CD4-positive, alpha-beta T cell (primary cell): Measurements from ENCODE around the gene ZNF423. TPM values are rescaled to one million over a fixed set of nuclear protein-coding genes. Genes with fewer than 3 reads are reported as not detected.

Experiments
- ATAC-seq: fragments of 200-7000 bp; cut with Tn5 transposase; one replicate; pipeline ENCODE4 v1.10.0; 2022; ENCODE audit warnings: mild to moderate bottlenecking; ENCODE audit not compliant: poor library complexity
- CTCF ChIA-PET: fragments of 350-600 bp; sonication (Branson Sonifier 250); formaldehyde crosslinking; loops from one replicate; lab custom pipeline; 2021; ENCODE audit warnings: antibody characterized with exemption, inconsistent platforms; lab: Charles Lee
- POLR2A ChIA-PET: fragments of 350-600 bp; sonication (Branson Sonifier 250); formaldehyde crosslinking; loops from one replicate; lab custom pipeline; 2021; ENCODE audit warnings: antibody characterized with exemption, inconsistent platforms; lab: Charles Lee
- DNase-seq, 14 experiments: peaks; one replicate each; pipeline ENCODE4 v3.0.0-alpha.2; 2013 to 2020; ENCODE audit warnings: mixed read lengths in 2 of 14
- H3K27ac ChIP-seq, 2 donors: one replicate each; pipeline versions ENCODE4 v1.5.1 to v1.7.0; 2013; ENCODE audit warnings: low read length in 2 of 2, low read depth in 1 of 2, mild to moderate bottlenecking in 1 of 2
- H3K27me3 ChIP-seq, 2 experiments: 1 replicate in 1 of 2; 2 replicates in 1 of 2; pipeline versions ENCODE4 v1.6.1 to v1.7.0; 2013; ENCODE audit warnings: low read length in 2 of 2, control low read depth in 1 of 2, mild to moderate bottlenecking in 1 of 2, moderate library complexity in 1 of 2; ENCODE audit not compliant: insufficient read depth in 2 of 2, control insufficient read depth in 1 of 2
- H3K36me3 ChIP-seq: one replicate; pipeline ENCODE4 v1.6.1; 2013; ENCODE audit warnings: low read length, control low read depth; ENCODE audit not compliant: insufficient read depth
- H3K4me1 ChIP-seq: one replicate; pipeline ENCODE4 v1.6.1; 2013; ENCODE audit warnings: low read length, control low read depth; ENCODE audit not compliant: insufficient read depth
- H3K4me3 ChIP-seq: one replicate; pipeline ENCODE4 v1.5.1; 2013; ENCODE audit warnings: mild to moderate bottlenecking, low read length, moderate library complexity
- H3K9me3 ChIP-seq, 2 experiments: 1 replicate in 1 of 2; 2 replicates in 1 of 2; pipeline versions ENCODE4 v1.6.1 to v1.7.0; 2013; ENCODE audit warnings: low read length in 2 of 2, mild to moderate bottlenecking in 2 of 2, control low read depth in 1 of 2, moderate library complexity in 1 of 2; ENCODE audit not compliant: control insufficient read depth in 1 of 2, insufficient read depth in 1 of 2
- H3K27ac Mint-ChIP-seq: one replicate; pipeline ENCODE4 v1.8.0; 2020; ENCODE audit warnings: mixed read lengths
- H3K27me3 Mint-ChIP-seq: one replicate; pipeline ENCODE4 v1.8.0; 2021; ENCODE audit warnings: mixed read lengths
- H3K36me3 Mint-ChIP-seq: one replicate; pipeline ENCODE4 v1.8.0; 2021; ENCODE audit warnings: low read depth, mixed read lengths
- H3K4me1 Mint-ChIP-seq: one replicate; pipeline ENCODE4 v1.8.0; 2021; ENCODE audit warnings: low read depth, mixed read lengths
- H3K4me3 Mint-ChIP-seq: one replicate; pipeline ENCODE4 v1.8.0; 2020; ENCODE audit warnings: mild to moderate bottlenecking, mixed read lengths
- H3K9me3 Mint-ChIP-seq: one replicate; pipeline ENCODE4 v1.8.0; 2020; ENCODE audit warnings: mixed read lengths
- intact Hi-C, 2 experiments: fragments of 100-400 bp; cut with DNase I in 1 of 2; cut with micrococcal nuclease in 1 of 2; formaldehyde crosslinking; loops; one replicate each; pipeline versions ENCODE4 v1.15.1 to v1.9.0; 2023 to 2025; cut with DNase I, micrococcal nuclease
- total RNA-seq, 174 experiments: library from RNA in 2 of 174; stranded (reverse) in 2 of 174; gene quantifications; one replicate each; pipeline ENCODE4 v1.2.3 and lab custom pipeline; 2021 to 2026
- TF ChIP-seq, protein P1 (sequence below): fragments of 200-600 bp; IDR thresholded peaks from one replicate; pipeline ENCODE4 v1.8.0; 2022; ENCODE audit warnings: antibody characterized with exemption, mild to moderate bottlenecking

ZNF423 gene
- total RNA-seq, 2 experiments from 2014 or later: not detected

DNA sequence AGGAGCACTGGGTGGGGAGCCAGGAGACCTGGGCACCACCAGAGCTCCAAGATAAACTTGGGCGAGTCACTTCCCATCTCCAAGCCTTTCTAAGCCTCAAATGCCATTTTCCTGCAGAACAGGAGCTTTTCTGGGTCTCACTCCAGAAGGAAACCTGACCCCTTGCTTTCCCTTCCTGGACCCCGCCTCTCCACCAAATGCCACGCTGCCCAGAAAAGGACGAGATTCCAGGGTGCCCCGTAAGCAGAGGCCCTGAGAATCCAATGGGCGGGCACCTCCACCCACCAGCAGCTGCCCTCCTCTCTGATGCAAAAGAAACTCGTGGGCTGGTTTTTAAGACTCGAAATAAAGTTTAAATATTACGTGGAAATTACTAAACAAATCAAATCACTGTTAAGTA is 31.3 kb downstream of the ZNF423 start:
- Mint-ChIP-seq H3K27me3 (peaks cover 18% of the 10 kb centered on the region), H3K9me3 (no peaks in the 10 kb centered on the region), H3K36me3 (no peaks in the 10 kb centered on the region), H3K27ac (no peak overlapping the region), H3K4me3 (no peak overlapping the region), H3K4me1 (no peaks in the 10 kb centered on the region)
- intact Hi-C loops: no loop called here
- ChIA-PET CTCF (no interaction called here), POLR2A (no interaction called here)
- Histone ChIP-seq H3K4me1 (no peaks in the 10 kb centered on the region), H3K27ac (no peak overlapping the region), H3K4me3 (no peak overlapping the region), H3K36me3 (no peaks in the 10 kb centered on the region), H3K27me3 (peaks cover 2 to 5% of the 10 kb centered on the region in 2 experiments), H3K9me3 (no peaks in the 10 kb centered on the region)
- ATAC-seq: no peak
- no peak for DNase-seq
- TF ChIP-seq, protein P1, sequence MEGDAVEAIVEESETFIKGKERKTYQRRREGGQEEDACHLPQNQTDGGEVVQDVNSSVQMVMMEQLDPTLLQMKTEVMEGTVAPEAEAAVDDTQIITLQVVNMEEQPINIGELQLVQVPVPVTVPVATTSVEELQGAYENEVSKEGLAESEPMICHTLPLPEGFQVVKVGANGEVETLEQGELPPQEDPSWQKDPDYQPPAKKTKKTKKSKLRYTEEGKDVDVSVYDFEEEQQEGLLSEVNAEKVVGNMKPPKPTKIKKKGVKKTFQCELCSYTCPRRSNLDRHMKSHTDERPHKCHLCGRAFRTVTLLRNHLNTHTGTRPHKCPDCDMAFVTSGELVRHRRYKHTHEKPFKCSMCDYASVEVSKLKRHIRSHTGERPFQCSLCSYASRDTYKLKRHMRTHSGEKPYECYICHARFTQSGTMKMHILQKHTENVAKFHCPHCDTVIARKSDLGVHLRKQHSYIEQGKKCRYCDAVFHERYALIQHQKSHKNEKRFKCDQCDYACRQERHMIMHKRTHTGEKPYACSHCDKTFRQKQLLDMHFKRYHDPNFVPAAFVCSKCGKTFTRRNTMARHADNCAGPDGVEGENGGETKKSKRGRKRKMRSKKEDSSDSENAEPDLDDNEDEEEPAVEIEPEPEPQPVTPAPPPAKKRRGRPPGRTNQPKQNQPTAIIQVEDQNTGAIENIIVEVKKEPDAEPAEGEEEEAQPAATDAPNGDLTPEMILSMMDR: no peak

DNA sequence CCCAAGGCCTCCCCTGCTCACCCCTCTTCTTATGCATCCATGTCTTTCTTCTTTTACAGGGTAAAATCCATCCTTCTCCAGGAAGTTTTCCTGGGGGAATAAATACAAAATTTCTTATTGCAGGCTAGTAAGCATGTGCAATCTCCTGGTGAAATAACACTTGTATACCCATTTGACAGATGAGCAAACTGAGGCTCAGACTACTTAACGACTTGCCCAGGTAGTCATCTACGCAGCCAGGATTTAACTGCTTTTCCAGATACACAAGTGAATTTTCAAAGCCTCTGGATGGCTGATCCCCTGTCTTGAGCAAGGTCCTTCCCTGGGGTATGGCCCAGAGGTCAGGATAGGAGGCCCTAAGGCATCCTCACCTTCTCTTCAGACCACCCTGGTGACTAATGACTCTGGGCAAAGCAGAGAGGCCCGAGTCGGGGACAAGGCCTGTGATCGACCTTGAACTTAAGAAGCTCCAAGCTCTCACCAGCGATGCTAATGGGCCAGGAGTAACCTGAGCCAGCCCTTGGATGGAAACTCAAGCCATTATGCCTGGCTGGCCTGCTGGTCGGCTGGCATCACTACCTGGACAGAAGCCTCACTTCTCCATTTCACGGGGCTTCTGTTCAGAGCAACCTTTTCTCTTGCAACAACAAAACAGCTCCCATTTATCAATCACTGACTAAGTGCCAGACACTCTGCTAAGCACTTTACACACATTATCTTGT is 33.1 kb downstream of the ZNF423 start:
- DNase-seq (no peak), ATAC-seq (no peak)
- CTCF ChIA-PET: no interaction called here
- TF ChIP-seq, protein P1: no peak
- intact Hi-C loops: no loop called here
- no peak overlapping the region for H3K4me3 Mint-ChIP-seq
- peaks cover 11% of the 10 kb centered on the region for H3K27me3 Mint-ChIP-seq
- H3K9me3 Mint-ChIP-seq: no peaks in the 10 kb centered on the region
- Histone ChIP-seq H3K36me3 (no peaks in the 10 kb centered on the region), H3K27me3 (peaks cover 0 to 1% of the 10 kb centered on the region in 2 experiments), H3K9me3 (no peaks in the 10 kb centered on the region), H3K4me3 (no peak overlapping the region), H3K27ac (no peak overlapping the region), H3K4me1 (no peaks in the 10 kb centered on the region)
- H3K27ac Mint-ChIP-seq: no peak overlapping the region
- H3K36me3 Mint-ChIP-seq: no peaks in the 10 kb centered on the region
- no peaks in the 10 kb centered on the region for H3K4me1 Mint-ChIP-seq
- POLR2A ChIA-PET: no interaction called here

DNA sequence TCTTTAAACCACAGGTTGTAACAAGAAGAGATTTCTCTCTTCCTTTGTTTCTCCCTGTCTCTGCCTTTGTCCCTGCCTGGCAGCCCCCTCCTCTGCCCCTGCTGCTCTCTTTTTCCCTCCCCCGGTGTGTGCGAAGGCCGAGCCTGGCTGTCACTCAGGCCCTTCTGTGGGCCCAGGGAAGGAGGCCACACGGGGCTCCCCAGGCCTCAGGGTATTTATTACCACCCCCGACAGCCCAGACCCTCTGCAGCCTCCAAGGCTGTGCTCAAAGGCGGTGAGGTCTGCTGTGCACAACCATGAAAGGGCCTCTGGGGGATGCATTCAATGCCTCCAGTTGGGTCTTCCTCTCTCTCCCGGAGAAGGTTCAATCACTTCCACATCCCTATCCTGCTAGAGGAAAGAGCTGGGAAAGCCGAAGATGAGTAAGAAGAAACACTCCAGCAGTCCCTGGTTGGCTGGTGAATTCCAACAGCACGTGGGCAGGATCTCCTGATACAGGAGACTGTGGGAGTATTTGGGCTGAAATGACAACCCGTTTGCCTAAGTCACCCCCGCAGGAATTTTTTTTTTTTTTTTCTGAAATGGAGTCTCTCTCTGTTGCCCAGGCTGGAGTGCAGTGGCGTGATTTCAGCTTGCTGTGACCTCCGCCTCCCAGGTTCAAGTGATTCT is 34.2 kb downstream of the ZNF423 start:
- H3K27me3 ChIP-seq: no peaks in the 10 kb centered on the region
- H3K4me1 Mint-ChIP-seq: no peaks in the 10 kb centered on the region
- no peaks in the 10 kb centered on the region for H3K9me3 Mint-ChIP-seq
- H3K4me3 Mint-ChIP-seq: no peak overlapping the region
- no peaks in the 10 kb centered on the region for H3K36me3 Mint-ChIP-seq
- ATAC-seq (no peak), DNase-seq (no peak)
- ChIA-PET CTCF (no interaction called here), POLR2A (no interaction called here)
- H3K4me1 ChIP-seq: no peaks in the 10 kb centered on the region
- H3K27me3 Mint-ChIP-seq: peaks cover 5% of the 10 kb centered on the region
- H3K27ac Mint-ChIP-seq: no peak overlapping the region
- no peak overlapping the region for H3K27ac ChIP-seq
- TF ChIP-seq, protein P1: no peak
- intact Hi-C loops: no loop called here
- no peaks in the 10 kb centered on the region for H3K36me3 ChIP-seq
- no peaks in the 10 kb centered on the region for H3K9me3 ChIP-seq
- H3K4me3 ChIP-seq: no peak overlapping the region
